ENCODE data around the gene CFAP54.

DNA sequence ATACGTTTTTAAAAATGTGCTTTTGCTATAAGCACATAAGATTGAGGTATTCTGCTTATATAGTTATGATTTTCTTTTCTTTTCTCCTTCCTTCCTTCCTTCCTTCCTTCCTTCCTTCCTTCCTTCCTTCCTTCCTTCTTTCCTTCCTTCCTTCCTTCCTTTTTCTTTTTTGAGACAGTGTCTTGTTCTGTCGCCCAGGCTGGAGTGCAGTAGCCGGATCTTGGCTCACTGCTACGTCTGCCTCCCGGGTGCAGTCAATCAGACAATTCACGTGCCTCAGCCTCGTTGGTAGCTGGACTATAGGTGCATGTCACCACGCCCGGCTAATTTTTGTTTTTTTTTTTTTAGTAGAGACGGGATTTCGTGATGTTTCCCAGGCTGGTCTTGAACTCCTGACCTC is 5.8 kb downstream of the CFAP54 start:
- no peak for TF ChIP-seq GATA2 (IDR thresholded peaks at IDR 0.05; ENCODE audit: low read depth, low read length)
- no peak for TF ChIP-seq GATA3 (IDR thresholded peaks at IDR 0.05; ENCODE audit: low read depth, low read length)

Data from SH-SY5Y (cell line).